Activated effector memory CD4-positive, alpha-beta T cell treated with Interleukin-2 at 50 U/mL for 16 hours (primary cell): Measurements from ENCODE around the gene PRDM7.

ENCODE experiments used
- DNase-seq: peaks from one replicate; pipeline ENCODE4 v3.0.0-alpha.2; 2020

Gene PRDM7

GRCh38 chr16:90033387-90033786, 43.7 kb downstream of the PRDM7 start:
- DNase-seq, result no peak

- no peak for DNase-seq
Measured at GRCh38 chr16:90032674-90033331, 44.3 kb downstream of the PRDM7 start.

- no peak for DNase-seq
Measured at GRCh38 chr16:90031931-90032673, 45.0 kb downstream of the PRDM7 start.

GRCh38 chr16:90031186-90031930, 45.8 kb downstream of the PRDM7 start:
- DNase-seq, result no peak

- DNase-seq, result no peak
Measured at GRCh38 chr16:90028985-90029384, 48.1 kb downstream of the PRDM7 start.

GRCh38 chr16:90027611-90028010, 49.5 kb downstream of the PRDM7 start:
- DNase-seq, result no peak

- DNase-seq, result no peak
Measured at GRCh38 chr16:90026135-90026534, 51.0 kb downstream of the PRDM7 start.

- DNase-seq, result no peak
Measured at GRCh38 chr16:90023078-90023447, 54.1 kb downstream of the PRDM7 start.

- peak; percentile 66 for DNase-seq
Measured at GRCh38 chr16:90022209-90023077, 54.7 kb downstream of the PRDM7 start.

- no peak for DNase-seq
Measured at GRCh38 chr16:90020838-90021382, 56.2 kb downstream of the PRDM7 start.

GRCh38 chr16:90020260-90020837, 56.8 kb downstream of the PRDM7 start:
- DNase-seq, result no peak

- DNase-seq, result peak; percentile 30
Measured at GRCh38 chr16:90019543-90020259, 57.4 kb downstream of the PRDM7 start.

- DNase-seq, result no peak
Measured at GRCh38 chr16:90018652-90019542, 58.2 kb downstream of the PRDM7 start, which contains the start of gene DBNDD1. DBNDD1 (minus strand) TSS chr16:90019456; CDS start chr16:90019341, 115 bp downstream.

GRCh38 chr16:90018297-90018651, 58.9 kb downstream of the PRDM7 start:
- DNase-seq, result no peak

- DNase-seq, result no peak
Measured at GRCh38 chr16:90016339-90016950, 60.7 kb downstream of the PRDM7 start.

- DNase-seq, result no peak
Measured at GRCh38 chr16:90015586-90016338, 61.4 kb downstream of the PRDM7 start.

GRCh38 chr16:90012991-90013745, 64.0 kb downstream of the PRDM7 start:
- no peak for DNase-seq

- no peak for DNase-seq
Measured at GRCh38 chr16:90011908-90012501, 65.1 kb downstream of the PRDM7 start.
